Measurements from ENCODE around the gene PRPF4.

PRPF4 gene

GRCh38 chr9:113337714-113338113 lies 62.3 kb downstream of the PRPF4 start:
- no peak for TF ChIP-seq GABPA (IDR thresholded peaks at IDR 0.05; ENCODE audit: low read depth)
- no peak for TF ChIP-seq REST (IDR thresholded peaks at IDR 0.05; ENCODE audit: insufficient replicate concordance, low read depth)
- TF ChIP-seq SPI1 (IDR thresholded peaks at IDR 0.05; ENCODE audit: borderline replicate concordance, low read depth): no peak
- TF ChIP-seq, protein P1, sequence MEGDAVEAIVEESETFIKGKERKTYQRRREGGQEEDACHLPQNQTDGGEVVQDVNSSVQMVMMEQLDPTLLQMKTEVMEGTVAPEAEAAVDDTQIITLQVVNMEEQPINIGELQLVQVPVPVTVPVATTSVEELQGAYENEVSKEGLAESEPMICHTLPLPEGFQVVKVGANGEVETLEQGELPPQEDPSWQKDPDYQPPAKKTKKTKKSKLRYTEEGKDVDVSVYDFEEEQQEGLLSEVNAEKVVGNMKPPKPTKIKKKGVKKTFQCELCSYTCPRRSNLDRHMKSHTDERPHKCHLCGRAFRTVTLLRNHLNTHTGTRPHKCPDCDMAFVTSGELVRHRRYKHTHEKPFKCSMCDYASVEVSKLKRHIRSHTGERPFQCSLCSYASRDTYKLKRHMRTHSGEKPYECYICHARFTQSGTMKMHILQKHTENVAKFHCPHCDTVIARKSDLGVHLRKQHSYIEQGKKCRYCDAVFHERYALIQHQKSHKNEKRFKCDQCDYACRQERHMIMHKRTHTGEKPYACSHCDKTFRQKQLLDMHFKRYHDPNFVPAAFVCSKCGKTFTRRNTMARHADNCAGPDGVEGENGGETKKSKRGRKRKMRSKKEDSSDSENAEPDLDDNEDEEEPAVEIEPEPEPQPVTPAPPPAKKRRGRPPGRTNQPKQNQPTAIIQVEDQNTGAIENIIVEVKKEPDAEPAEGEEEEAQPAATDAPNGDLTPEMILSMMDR (IDR thresholded peaks at IDR 0.05; ENCODE audit: insufficient read depth, low read length): no peak
- no peak for TF ChIP-seq POLR2AphosphoS5 (IDR thresholded peaks at IDR 0.05; ENCODE audit: low read depth)

GRCh38 chr9:113340011-113340699 lies 64.7 kb downstream of the PRPF4 start, which contains the start of gene WDR31:
Gene WDR31 (minus strand): TSS chr9:113340275. CDS start chr9:113332022, 8,253 bp downstream.
- TF ChIP-seq REST (IDR thresholded peaks at IDR 0.05; ENCODE audit: insufficient replicate concordance, low read depth) (peak; percentile 42), GABPA (IDR thresholded peaks at IDR 0.05; ENCODE audit: low read depth) (peak; percentile 87), SPI1 (IDR thresholded peaks at IDR 0.05; ENCODE audit: borderline replicate concordance, low read depth) (peak; percentile 68; the same call in 1 of the 2 replicates), POLR2AphosphoS5 (IDR thresholded peaks at IDR 0.05; ENCODE audit: low read depth) (peak; percentile 71; the same call in 1 of the 2 replicates)
- TF ChIP-seq, protein P1 (IDR thresholded peaks at IDR 0.05; ENCODE audit: insufficient read depth, low read length): no peak
- peak within 1 kb of the TSS; percentile 61 for H3K27ac ChIP-seq (replicated peaks)

More at GRCh38 chr9:113337714-113338113, 62.3 kb downstream of the PRPF4 start:
- Histone ChIP-seq H3K4me3 (replicated peaks; ENCODE audit: insufficient read depth, low read length) (no peak overlapping the region), H3K27me3 (ENCODE audit: insufficient read depth, poor library complexity, severe bottlenecking) (no peaks in the 10 kb centered on the region), H3K27ac (replicated peaks) (no peak overlapping the region)
- no peak for DNase-seq (ENCODE audit: low read depth in 1 of 2, low spot score in 1 of 2)

DNA sequence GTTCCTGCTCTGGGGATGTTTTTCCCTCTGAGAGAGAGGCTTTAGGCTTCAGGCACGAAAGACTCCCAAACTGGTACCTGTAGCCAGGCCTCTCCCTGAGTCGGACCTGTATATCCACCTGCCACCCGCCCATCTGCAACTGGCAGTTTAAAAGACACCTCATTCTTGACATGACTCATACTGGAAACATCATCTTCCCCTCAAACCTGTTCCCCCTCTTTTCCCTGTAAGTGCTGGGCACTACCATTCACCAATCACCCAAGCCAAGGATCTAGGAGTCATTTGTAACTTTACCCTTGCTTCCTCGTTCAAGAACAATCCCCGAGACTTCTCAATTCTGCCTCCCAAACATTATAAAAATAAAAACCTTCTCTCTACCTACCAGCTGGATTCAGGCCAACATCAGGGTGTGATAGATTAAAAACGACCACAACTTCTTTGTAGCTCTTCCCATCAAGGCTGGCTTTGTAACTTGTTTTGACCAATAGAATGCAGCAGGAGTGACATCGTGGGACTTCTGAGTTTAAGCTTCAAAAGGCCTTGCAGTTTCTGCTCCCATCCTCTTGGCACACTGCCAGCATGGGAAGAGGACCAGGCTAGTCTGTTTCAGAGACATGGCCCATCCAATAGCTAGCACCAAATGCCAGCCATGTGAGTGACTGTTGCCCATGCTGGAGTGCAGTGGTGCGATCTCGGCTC lies 66.4 kb downstream of the PRPF4 start:
- TF ChIP-seq, protein P1 (IDR thresholded peaks at IDR 0.05; ENCODE audit: insufficient read depth, low read length): no peak
- no peak for TF ChIP-seq GABPA (IDR thresholded peaks at IDR 0.05; ENCODE audit: low read depth)
- no peak for TF ChIP-seq SPI1 (IDR thresholded peaks at IDR 0.05; ENCODE audit: borderline replicate concordance, low read depth)
- no peak for TF ChIP-seq REST (IDR thresholded peaks at IDR 0.05; ENCODE audit: insufficient replicate concordance, low read depth)
- TF ChIP-seq POLR2AphosphoS5 (IDR thresholded peaks at IDR 0.05; ENCODE audit: low read depth): no peak

More at GRCh38 chr9:113340011-113340699, 64.7 kb downstream of the PRPF4 start, which contains the start of gene WDR31:
- Histone ChIP-seq H3K27me3 (ENCODE audit: insufficient read depth, poor library complexity, severe bottlenecking) (no peaks in the 10 kb centered on the region), H3K4me3 (replicated peaks; ENCODE audit: insufficient read depth, low read length) (peak within 1 kb of the TSS; percentile 73)
- peak; percentile 67 to 87 for DNase-seq (ENCODE audit: low read depth in 1 of 2, low spot score in 1 of 2)

More for the DNA sequence above, 66.4 kb downstream of the PRPF4 start:
- Histone ChIP-seq H3K27me3 (ENCODE audit: insufficient read depth, poor library complexity, severe bottlenecking) (no peaks in the 10 kb centered on the region), H3K27ac (replicated peaks) (no peak overlapping the region), H3K4me3 (replicated peaks; ENCODE audit: insufficient read depth, low read length) (no peak overlapping the region)
- DNase-seq (ENCODE audit: low read depth in 1 of 2, low spot score in 1 of 2): no peak

Measured in HL-60 (cell line).